Loucy (cell line): ENCODE measurements around the gene IFNK.

Experiments
- H2AFZ ChIP-seq: fragments of 200-600 bp; sonication (generic); 2 replicates; pipeline ENCODE4 v1.6.0; 2016; ENCODE audit warnings: antibody characterized with exemption, mild to moderate bottlenecking, low read length, moderate library complexity
- H3F3A ChIP-seq: fragments of 200-600 bp; 2 replicates; pipeline ENCODE4 v1.6.0; 2016; ENCODE audit warnings: antibody characterized with exemption, low read depth, mild to moderate bottlenecking
- H3K27me3 ChIP-seq: fragments of 200-600 bp; sonication (generic); 2 replicates; pipeline ENCODE4 v1.6.1; 2014; ENCODE audit warnings: low read length, mild to moderate bottlenecking; ENCODE audit not compliant: insufficient read depth, poor library complexity, severe bottlenecking
- H3K36me3 ChIP-seq: fragments of 200-600 bp; sonication (generic); 2 replicates; pipeline ENCODE4 v1.6.1; 2016; ENCODE audit warnings: low read length; ENCODE audit not compliant: insufficient read depth
- H3K4me1 ChIP-seq: fragments of 200-600 bp; sonication (generic); 2 replicates; pipeline ENCODE4 v1.5.1; 2014; ENCODE audit warnings: low read length, mild to moderate bottlenecking; ENCODE audit not compliant: insufficient read depth, poor library complexity, severe bottlenecking
- H3K4me2 ChIP-seq: fragments of 200-600 bp; sonication (generic); 2 replicates; pipeline ENCODE4 v1.6.0; 2014; ENCODE audit warnings: antibody characterized with exemption, low read length, low read depth, mild to moderate bottlenecking; ENCODE audit not compliant: poor library complexity, severe bottlenecking
- H3K4me3 ChIP-seq: fragments of 200-600 bp; sonication (generic); 2 replicates; pipeline ENCODE4 v1.5.1; 2014; ENCODE audit warnings: low read length, mild to moderate bottlenecking, mixed read lengths; ENCODE audit not compliant: poor library complexity, severe bottlenecking
- H3K79me2 ChIP-seq: fragments of 200-600 bp; sonication (generic); 2 replicates; pipeline ENCODE4 v1.6.1; 2014; ENCODE audit warnings: low read length; ENCODE audit not compliant: insufficient read depth
- H3K9ac ChIP-seq: fragments of 200-600 bp; sonication (generic); 2 replicates; pipeline ENCODE4 v1.6.0; 2014; ENCODE audit warnings: mild to moderate bottlenecking, low read depth, low read length, moderate library complexity; ENCODE audit not compliant: poor library complexity, severe bottlenecking
- H3K9me2 ChIP-seq: fragments of 200-600 bp; sonication (generic); replicated peaks from 2 replicates; pipeline ENCODE4 v1.6.1; 2016; ENCODE audit warnings: low read depth, low read length, mixed read lengths
- H3K9me3 ChIP-seq: fragments of 200-600 bp; sonication (generic); 2 replicates; pipeline ENCODE4 v1.6.1; 2014; ENCODE audit warnings: mild to moderate bottlenecking, antibody characterized with exemption, low read length, low read depth; ENCODE audit not compliant: insufficient read depth
- H4K20me1 ChIP-seq: fragments of 200-600 bp; sonication (generic); 2 replicates; pipeline ENCODE4 v1.6.0; 2014; ENCODE audit warnings: antibody characterized with exemption, low read length, mild to moderate bottlenecking; ENCODE audit not compliant: insufficient read depth, poor library complexity, severe bottlenecking
- CTCF ChIP-seq: fragments of 200-600 bp; sonication (generic); conservative IDR thresholded peaks from 2 replicates; pipeline ENCODE4 v1.5.1; 2014; ENCODE audit warnings: mild to moderate bottlenecking, antibody characterized with exemption, low read length
- EZH2phosphoT487 ChIP-seq: fragments of 200-600 bp; IDR thresholded peaks from 2 replicates; pipeline ENCODE4 v1.6.1; 2018; ENCODE audit warnings: antibody characterized with exemption, mild to moderate bottlenecking, moderate library complexity, borderline replicate concordance

Gene IFNK

GRCh38 chr9:27506981-27507380, 17.1 kb upstream of the IFNK start:
- no peaks in the 10 kb centered on the region for H3K4me1 ChIP-seq
- no peak overlapping the region for H3K9ac ChIP-seq
- TF ChIP-seq CTCF (no peak), EZH2phosphoT487 (no peak)
- H4K20me1 ChIP-seq = no peaks in the 10 kb centered on the region
- H3K36me3 ChIP-seq = no peaks in the 10 kb centered on the region
- H3F3A ChIP-seq = no peaks in the 10 kb centered on the region
- no peaks in the 10 kb centered on the region for H3K27me3 ChIP-seq
- H3K4me3 ChIP-seq = no peak overlapping the region
- H3K4me2 ChIP-seq = no peak overlapping the region
- H3K79me2 ChIP-seq = no peaks in the 10 kb centered on the region
- no peaks in the 10 kb centered on the region for H3K9me2 ChIP-seq
- H2AFZ ChIP-seq = no peak overlapping the region
- H3K9me3 ChIP-seq = no peaks in the 10 kb centered on the region

- Histone ChIP-seq H3K9me3 (no peaks in the 10 kb centered on the region), H4K20me1 (no peaks in the 10 kb centered on the region), H3K9me2 (no peaks in the 10 kb centered on the region), H3K4me3 (no peak overlapping the region), H3K27me3 (no peaks in the 10 kb centered on the region), H3K79me2 (no peaks in the 10 kb centered on the region), H3K4me2 (no peak overlapping the region), H3F3A (no peaks in the 10 kb centered on the region), H3K4me1 (no peaks in the 10 kb centered on the region), H3K36me3 (no peaks in the 10 kb centered on the region), H2AFZ (no peak overlapping the region), H3K9ac (no peak overlapping the region)
- TF ChIP-seq CTCF (no peak), EZH2phosphoT487 (no peak)
Observed at GRCh38 chr9:27510780-27511179, 13.3 kb upstream of the IFNK start.

- Histone ChIP-seq H3K36me3 (no peaks in the 10 kb centered on the region), H3K4me3 (no peak overlapping the region), H3K27me3 (no peaks in the 10 kb centered on the region), H2AFZ (no peak overlapping the region), H3K9ac (no peak overlapping the region), H3K79me2 (no peaks in the 10 kb centered on the region), H3K4me2 (no peak overlapping the region), H3F3A (no peaks in the 10 kb centered on the region), H3K9me2 (no peaks in the 10 kb centered on the region), H3K9me3 (no peaks in the 10 kb centered on the region), H3K4me1 (no peaks in the 10 kb centered on the region), H4K20me1 (no peaks in the 10 kb centered on the region)
- no peak for TF ChIP-seq EZH2phosphoT487
- TF ChIP-seq CTCF = no peak
Observed at GRCh38 chr9:27511771-27512170, 12.3 kb upstream of the IFNK start.
